Naive thymus-derived CD8-positive, alpha-beta T cell (primary cell): Measurements from ENCODE around the gene TBX3. TPM values are rescaled to one million over a fixed set of nuclear protein-coding genes. Genes with fewer than 3 reads are reported as not detected.

Experiments used
- ATAC-seq, 2 donors: fragments of 150-1000 bp; cut with Tn5 transposase in 1 of 2; sonication (Bioruptor Pico), chemical (Tn5 transposase) in 1 of 2; 1 replicate in 1 of 2; 2 replicates in 1 of 2; pipeline ENCODE4 v1.10.0; 2021; ENCODE audit warnings: mild to moderate bottlenecking in 2 of 2, moderate library complexity in 2 of 2
- POLR2A ChIA-PET: fragments of 350-600 bp; sonication (Branson Sonifier 250); formaldehyde crosslinking; loops from one replicate; lab custom pipeline; 2021; ENCODE audit warnings: antibody characterized with exemption; lab: Charles Lee
- DNase-seq, 10 donors: peaks; one replicate each; pipeline versions ENCODE4 v3.0.0 to v3.0.0-alpha.2; 2020 to 2022
- H3K27ac Mint-ChIP-seq, 10 donors: one replicate each; pipeline ENCODE4 v1.8.0; 2020 to 2022; ENCODE audit warnings: mild to moderate bottlenecking in 10 of 10, mixed read lengths in 10 of 10, moderate library complexity in 4 of 10, inconsistent platforms in 1 of 10
- H3K27me3 Mint-ChIP-seq, 5 donors: one replicate each; pipeline ENCODE4 v1.8.0; 2021 to 2022; ENCODE audit warnings: mixed read lengths in 5 of 5
- H3K36me3 Mint-ChIP-seq, 3 donors: one replicate each; pipeline ENCODE4 v1.8.0; 2020 to 2022; ENCODE audit warnings: mixed read lengths in 3 of 3, mild to moderate bottlenecking in 2 of 3, inconsistent platforms in 1 of 3
- H3K4me1 Mint-ChIP-seq, 4 donors: one replicate each; pipeline ENCODE4 v1.8.0; 2021 to 2022; ENCODE audit warnings: mixed read lengths in 4 of 4
- H3K4me3 Mint-ChIP-seq, 10 donors: one replicate each; pipeline ENCODE4 v1.8.0; 2020 to 2022; ENCODE audit warnings: mild to moderate bottlenecking in 10 of 10, mixed read lengths in 10 of 10, moderate library complexity in 6 of 10, inconsistent platforms in 1 of 10
- H3K9me3 Mint-ChIP-seq, 9 donors: one replicate each; pipeline ENCODE4 v1.8.0; 2020 to 2022; ENCODE audit warnings: mixed read lengths in 9 of 9, mild to moderate bottlenecking in 3 of 9, inconsistent platforms in 1 of 9, moderate library complexity in 1 of 9
- polyA plus RNA-seq, 3 donors: library from polyadenylated mRNA; unstranded; fragments of 300-500 nt; fragmentation: Illumina TruSeq; gene quantifications; one replicate each; pipeline ENCODE4 v1.2.3, GENCODE V29; 2021
- total RNA-seq, 8 experiments: library from RNA in 2 of 8; stranded (reverse) in 2 of 8; gene quantifications; one replicate each; pipeline ENCODE4 v1.2.3 and lab custom pipeline; 2021 to 2026

Gene TBX3
- total and polyA plus RNA-seq, 5 experiments from 2014 or later, result not detected

DNA sequence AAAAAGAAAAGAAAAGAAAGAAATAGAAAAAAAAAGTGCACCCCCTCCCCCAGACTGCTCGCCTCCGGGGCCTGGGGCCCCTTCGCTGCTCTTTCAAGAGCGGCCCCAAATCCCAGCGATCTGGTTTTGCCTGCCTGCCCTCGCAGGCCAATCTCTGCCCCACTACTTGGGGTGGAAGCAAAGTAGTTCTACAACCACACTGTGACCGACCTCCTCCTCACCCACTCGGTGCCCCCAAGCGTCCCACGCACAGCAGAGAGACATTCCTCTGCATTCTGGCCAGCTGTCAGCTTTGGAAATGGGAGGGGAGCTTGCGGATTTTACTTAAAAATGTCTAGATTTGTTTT lies 2.4 kb upstream of the TBX3 start:
- Mint-ChIP-seq H3K36me3 (peaks cover 6 to 18% (median 16%) of the 10 kb centered on the region in 3 donors), H3K27ac (no peak overlapping the region), H3K9me3 (peaks cover 0 to 26% (median 0%) of the 10 kb centered on the region in 9 donors), H3K4me3 (peak overlapping the region in 5 of 10 donors; percentile 26 to 86 (median 41)), H3K4me1 (peaks cover 25 to 60% (median 34%) of the 10 kb centered on the region in 4 donors), H3K27me3 (peaks cover 41 to 98% (median 84%) of the 10 kb centered on the region in 5 donors)
- POLR2A ChIA-PET, result no interaction called here
- ATAC-seq (no peak), DNase-seq (no peak)

DNA sequence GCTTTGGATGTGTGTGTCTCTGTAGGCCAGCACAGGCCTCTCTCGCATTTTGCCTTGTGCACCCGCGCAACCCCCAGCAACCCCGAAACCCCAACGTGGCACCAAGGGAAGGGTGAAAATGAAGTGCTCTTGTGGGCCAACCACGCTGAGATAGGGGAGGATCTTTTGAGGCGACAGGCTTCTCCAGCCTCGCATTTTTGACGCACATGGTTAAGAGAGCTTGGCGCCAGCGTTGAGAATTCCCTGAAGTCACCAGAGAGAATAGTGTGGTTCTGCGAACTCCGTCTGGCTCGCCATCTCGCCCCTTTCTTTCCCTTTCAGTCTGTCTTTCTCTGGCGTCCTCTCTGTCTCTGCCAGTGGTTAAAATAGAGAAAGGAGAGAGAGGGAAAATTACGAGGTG lies 1.9 kb upstream of the TBX3 start:
- H3K4me1 Mint-ChIP-seq, result peaks cover 25 to 60% (median 34%) of the 10 kb centered on the region in 4 donors
- peaks cover 0 to 30% (median under 1%) of the 10 kb centered on the region in 9 donors for H3K9me3 Mint-ChIP-seq
- H3K4me3 Mint-ChIP-seq, result peak overlapping the region in 6 of 10 donors; percentile 26 to 86 (median 50)
- no peak for ATAC-seq
- POLR2A ChIA-PET, result no interaction called here
- peaks cover 45 to 98% (median 82%) of the 10 kb centered on the region in 5 donors for H3K27me3 Mint-ChIP-seq
- H3K27ac Mint-ChIP-seq, result no peak overlapping the region
- H3K36me3 Mint-ChIP-seq, result peaks cover 6 to 18% (median 16%) of the 10 kb centered on the region in 3 donors
- DNase-seq, result no peak

DNA sequence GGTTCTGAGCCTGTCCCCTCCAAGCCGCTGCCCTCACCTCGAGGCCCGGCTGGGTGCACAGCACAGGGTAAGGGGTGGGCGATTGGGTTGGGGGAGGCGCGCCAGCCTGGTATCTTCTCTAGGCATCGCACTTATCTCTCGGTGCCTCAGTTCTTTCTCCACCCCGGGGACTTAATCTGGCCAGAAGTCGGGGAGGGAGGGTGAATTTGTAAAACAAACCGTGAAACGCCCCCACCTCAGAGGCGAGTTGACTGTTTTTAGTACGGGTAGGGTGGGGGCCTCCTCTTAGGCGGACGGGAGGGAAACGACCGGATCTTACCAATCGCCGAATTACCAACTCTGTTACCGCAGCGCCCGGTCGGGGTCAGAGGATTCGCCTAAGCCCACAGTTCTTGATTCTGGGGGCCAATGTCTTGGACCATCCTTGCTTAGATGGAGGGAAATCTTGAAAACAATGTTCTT lies 1.4 kb upstream of the TBX3 start:
- peaks cover 25 to 66% (median 34%) of the 10 kb centered on the region in 4 donors for H3K4me1 Mint-ChIP-seq
- peak overlapping the region in 1 of 10 donors; percentile 39 for H3K27ac Mint-ChIP-seq
- peaks cover 0 to 36% (median 6%) of the 10 kb centered on the region in 9 donors for H3K9me3 Mint-ChIP-seq
- peaks cover 43 to 98% (median 82%) of the 10 kb centered on the region in 5 donors for H3K27me3 Mint-ChIP-seq
- ATAC-seq (no peak), DNase-seq (no peak)
- peaks cover 6 to 18% (median 16%) of the 10 kb centered on the region in 3 donors for H3K36me3 Mint-ChIP-seq
- POLR2A ChIA-PET, result no interaction called here
- peak overlapping the region in 8 of 10 donors; percentile 7 to 86 (median 63) for H3K4me3 Mint-ChIP-seq

DNA sequence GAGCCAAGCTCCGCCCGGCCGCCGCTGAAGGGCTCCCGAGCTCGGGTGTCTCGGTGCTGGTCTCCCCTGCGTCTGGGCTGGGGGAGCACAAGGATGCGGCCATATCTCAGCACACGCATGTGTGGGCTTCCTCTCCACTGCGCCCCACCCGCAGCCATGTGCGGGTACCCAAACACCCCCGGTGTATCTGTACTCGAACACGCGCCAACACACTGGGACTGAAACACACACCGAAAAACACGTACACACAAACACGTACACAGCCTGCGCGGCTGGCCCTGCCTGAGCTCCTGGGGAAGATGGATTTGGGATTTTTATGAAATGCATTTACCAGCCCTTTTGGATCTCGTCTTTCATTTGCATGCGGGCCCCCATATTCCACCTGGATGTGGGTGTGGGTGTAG lies 897 bp upstream of the TBX3 start:
- Mint-ChIP-seq H3K36me3 (peaks cover 6 to 18% (median 16%) of the 10 kb centered on the region in 3 donors), H3K4me1 (peaks cover 25 to 66% (median 34%) of the 10 kb centered on the region in 4 donors), H3K27me3 (peaks cover 44 to 98% (median 82%) of the 10 kb centered on the region in 5 donors), H3K27ac (no peak overlapping the region), H3K9me3 (peaks cover 0 to 40% (median 11%) of the 10 kb centered on the region in 9 donors), H3K4me3 (peak overlapping the region; percentile 49 to 86 (median 59))
- ATAC-seq (no peak), DNase-seq (no peak)
- POLR2A ChIA-PET, result no interaction called here

DNA sequence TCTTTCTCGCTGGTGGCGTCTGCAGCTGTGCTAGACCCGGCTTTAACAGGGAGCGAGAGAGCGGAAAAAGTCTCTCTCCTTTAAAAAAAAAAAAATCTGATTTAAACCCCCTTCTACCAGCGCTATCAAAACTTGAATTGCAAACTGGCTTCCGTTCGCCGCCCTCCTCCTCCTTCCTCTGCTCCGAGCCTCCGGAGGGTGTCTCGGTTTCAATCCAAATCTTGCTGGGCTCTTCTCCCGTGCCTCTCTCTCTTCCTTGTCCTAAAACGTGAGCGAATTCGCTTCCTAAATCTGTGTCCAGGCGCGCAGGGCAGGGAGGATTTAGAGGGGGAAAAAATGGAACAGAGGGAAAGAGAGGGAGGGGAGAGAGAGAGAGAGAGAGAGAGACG lies 272 bp downstream of the TBX3 start:
- peak in 1 of 2 donors; percentile 26 for ATAC-seq
- POLR2A ChIA-PET, result no interaction called here
- Mint-ChIP-seq H3K27ac (peak overlapping the region in 3 of 10 donors; percentile 17 to 57 (median 53)), H3K27me3 (peaks cover 42 to 98% (median 81%) of the 10 kb centered on the region in 5 donors), H3K36me3 (peaks cover 2 to 13% (median 10%) of the 10 kb centered on the region in 3 donors), H3K9me3 (peaks cover 0 to 39% (median 17%) of the 10 kb centered on the region in 9 donors), H3K4me1 (peaks cover 19 to 60% (median 33%) of the 10 kb centered on the region in 4 donors), H3K4me3 (peak overlapping the region; percentile 77 to 95 (median 86))
- DNase-seq, result peak in 1 of 10 donors; percentile 13

DNA sequence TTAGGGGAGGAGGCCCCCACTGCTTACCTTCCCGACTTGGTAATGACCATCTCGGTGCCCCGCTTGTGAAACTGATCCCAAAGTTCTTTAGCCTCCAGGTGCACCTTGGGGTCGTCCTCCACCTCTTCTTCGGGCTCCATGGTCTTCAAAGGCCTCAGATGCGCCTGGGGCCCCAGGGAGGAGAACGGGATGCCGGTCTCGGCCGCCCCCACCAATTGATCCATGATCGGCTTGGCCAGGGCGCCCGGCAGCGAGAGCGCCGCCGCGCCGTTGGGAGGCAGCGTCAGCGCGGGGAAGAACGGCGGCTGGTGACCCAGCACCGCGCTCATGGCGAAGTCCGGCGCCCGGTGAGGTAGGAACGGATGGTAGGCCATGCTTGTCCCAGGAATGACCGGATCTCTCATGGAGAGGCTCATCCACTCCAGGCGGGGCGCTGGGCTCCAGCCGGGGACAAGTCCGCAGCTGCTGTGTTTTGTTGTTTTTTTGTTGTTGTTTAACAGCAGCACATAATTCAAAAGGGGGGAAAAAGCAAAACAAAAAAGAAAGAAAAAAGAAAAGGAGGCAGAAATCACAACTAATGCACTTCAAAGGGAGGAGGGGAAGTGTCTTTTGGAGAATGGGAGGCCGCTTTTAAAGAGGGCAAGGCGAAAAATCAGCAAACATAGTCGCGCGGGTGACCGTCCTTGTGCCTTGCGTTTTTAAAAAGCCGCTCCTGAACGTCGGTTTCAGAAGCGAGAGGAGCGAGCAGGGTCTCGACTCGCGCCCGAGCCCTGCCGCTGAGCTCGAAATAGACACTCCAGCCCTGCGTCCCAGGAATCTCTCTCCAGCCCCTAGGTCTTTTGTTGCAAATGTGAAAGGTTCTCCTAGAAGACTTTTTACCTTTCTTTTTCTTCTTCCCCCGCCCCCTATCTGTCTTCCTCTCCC lies 928 bp downstream of the TBX3 start:
- peak overlapping the region in 1 of 10 donors; percentile 53 for H3K27ac Mint-ChIP-seq
- H3K36me3 Mint-ChIP-seq, result peaks cover 2 to 11% (median 10%) of the 10 kb centered on the region in 3 donors
- peaks cover 45 to 98% (median 79%) of the 10 kb centered on the region in 5 donors for H3K27me3 Mint-ChIP-seq
- ATAC-seq (no peak), DNase-seq (no peak)
- peak overlapping the region; percentile 77 to 95 (median 86) for H3K4me3 Mint-ChIP-seq
- H3K9me3 Mint-ChIP-seq, result peaks cover 0 to 39% (median 16%) of the 10 kb centered on the region in 9 donors
- H3K4me1 Mint-ChIP-seq, result peaks cover 19 to 54% (median 33%) of the 10 kb centered on the region in 4 donors
- POLR2A ChIA-PET, result no interaction called here

DNA sequence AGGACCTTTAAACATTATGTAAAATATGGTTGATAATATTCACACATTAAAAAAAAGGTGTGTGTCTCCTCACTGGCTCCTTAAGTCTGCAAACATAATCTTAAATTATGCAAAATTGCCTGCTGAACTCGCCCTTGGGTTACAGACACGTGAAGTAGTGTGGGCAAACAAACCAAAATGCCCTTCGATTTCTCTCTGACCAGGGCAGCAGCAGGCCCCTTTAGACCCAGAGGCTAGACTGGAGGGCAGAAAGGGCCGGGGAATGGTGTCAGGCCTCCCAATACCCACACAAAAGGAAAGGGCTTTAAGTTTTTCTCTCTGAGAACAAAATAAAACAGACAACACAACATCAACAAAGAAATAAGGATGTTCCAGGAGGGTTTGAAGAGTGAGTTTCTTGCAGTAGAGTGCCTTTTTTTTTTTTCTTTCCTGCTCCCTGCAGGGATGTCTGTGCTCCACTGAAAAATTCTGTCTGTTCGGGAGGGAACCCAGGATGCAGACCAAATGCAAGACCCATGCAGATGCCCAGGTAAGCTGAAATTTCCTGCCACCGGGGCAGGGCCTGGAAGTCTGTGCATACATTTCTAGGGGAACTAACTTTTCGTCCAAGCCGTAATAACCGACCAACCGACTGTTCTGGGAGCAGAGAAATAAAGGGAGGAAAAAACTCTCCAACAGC lies 1.7 kb downstream of the TBX3 start:
- Mint-ChIP-seq H3K36me3 (peaks cover 2 to 11% (median 10%) of the 10 kb centered on the region in 3 donors), H3K27ac (no peak overlapping the region), H3K4me3 (peak overlapping the region; percentile 5 to 95 (median 70)), H3K9me3 (peaks cover 0 to 39% (median 17%) of the 10 kb centered on the region in 9 donors), H3K27me3 (peaks cover 48 to 99% (median 84%) of the 10 kb centered on the region in 5 donors), H3K4me1 (peaks cover 19 to 54% (median 33%) of the 10 kb centered on the region in 4 donors)
- POLR2A ChIA-PET, result no interaction called here
- DNase-seq, result no peak
- no peak for ATAC-seq

DNA sequence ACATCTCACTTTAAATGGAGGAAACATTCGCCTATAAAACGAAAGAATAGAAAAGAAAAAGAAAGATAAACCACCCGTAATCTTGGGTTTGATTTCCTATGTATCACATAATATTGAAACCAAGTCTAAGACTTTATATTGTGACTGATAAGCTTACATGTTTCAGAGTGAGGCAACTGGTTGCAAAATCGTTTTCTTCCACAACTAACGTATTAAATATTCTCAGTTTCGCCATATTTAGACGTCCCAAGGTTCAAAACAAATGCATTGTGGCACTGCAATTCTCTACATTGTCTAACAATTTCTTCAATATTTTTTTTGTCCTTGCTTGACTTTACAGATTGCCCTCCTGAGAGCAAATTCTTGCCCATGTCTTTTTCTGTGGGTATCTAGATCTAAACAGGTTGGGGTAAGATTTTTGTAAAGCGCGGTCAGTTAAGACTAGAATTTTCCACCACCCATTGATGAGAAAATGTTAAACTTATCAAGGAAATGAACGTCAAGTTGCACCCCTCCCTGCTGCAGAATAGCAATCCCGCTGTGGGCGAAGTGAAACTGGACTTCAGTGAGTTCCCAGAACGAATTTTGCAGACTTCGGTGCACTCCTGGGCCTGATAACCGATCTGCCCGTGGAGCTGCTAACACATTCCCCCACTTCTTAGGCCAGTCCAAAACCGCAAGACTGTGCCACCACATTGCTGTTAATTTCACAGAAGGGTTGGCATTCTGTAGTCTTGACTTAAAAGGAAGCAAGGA lies 2.7 kb downstream of the TBX3 start:
- DNase-seq (no peak), ATAC-seq (no peak)
- H3K36me3 Mint-ChIP-seq, result peaks cover 2 to 11% (median 4%) of the 10 kb centered on the region in 3 donors
- peaks cover 14 to 47% (median 29%) of the 10 kb centered on the region in 4 donors for H3K4me1 Mint-ChIP-seq
- peak overlapping the region in 1 of 10 donors; percentile 6 for H3K4me3 Mint-ChIP-seq
- H3K27me3 Mint-ChIP-seq, result peaks cover 52 to 99% (median 80%) of the 10 kb centered on the region in 5 donors
- peaks cover 0 to 35% (median 10%) of the 10 kb centered on the region in 9 donors for H3K9me3 Mint-ChIP-seq
- no peak overlapping the region for H3K27ac Mint-ChIP-seq
- POLR2A ChIA-PET, result no interaction called here

DNA sequence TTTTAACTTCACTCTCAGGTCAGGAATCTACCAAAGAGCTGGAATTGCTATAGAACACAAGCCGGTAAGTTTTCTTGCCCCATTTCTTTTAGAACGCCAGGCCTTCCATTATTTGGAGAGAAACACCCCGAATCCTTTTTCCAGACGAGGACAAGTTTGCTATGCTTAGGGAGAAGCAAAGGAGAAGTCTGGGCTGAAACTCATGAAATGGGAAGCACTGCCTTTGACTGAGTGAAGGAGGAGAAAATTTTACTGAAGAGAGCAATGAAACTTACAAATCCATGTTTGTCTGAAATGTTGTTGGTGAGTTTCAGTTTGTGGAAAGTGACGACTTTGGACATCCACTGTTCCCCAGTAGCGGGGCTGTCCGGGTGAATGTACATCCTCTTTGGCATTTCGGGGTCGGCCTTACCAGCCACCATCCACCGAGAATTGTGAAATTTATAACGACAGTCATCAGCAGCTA lies 3.3 kb downstream of the TBX3 start:
- H3K4me3 Mint-ChIP-seq, result peak overlapping the region in 2 of 10 donors; percentile 6 to 19
- H3K36me3 Mint-ChIP-seq, result peaks cover 2 to 11% (median 4%) of the 10 kb centered on the region in 3 donors
- no peak overlapping the region for H3K27ac Mint-ChIP-seq
- peaks cover 12 to 41% (median 29%) of the 10 kb centered on the region in 4 donors for H3K4me1 Mint-ChIP-seq
- POLR2A ChIA-PET, result no interaction called here
- DNase-seq (no peak), ATAC-seq (no peak)
- H3K9me3 Mint-ChIP-seq, result peaks cover 0 to 32% (median 8%) of the 10 kb centered on the region in 9 donors
- H3K27me3 Mint-ChIP-seq, result peaks cover 52 to 99% (median 80%) of the 10 kb centered on the region in 5 donors

DNA sequence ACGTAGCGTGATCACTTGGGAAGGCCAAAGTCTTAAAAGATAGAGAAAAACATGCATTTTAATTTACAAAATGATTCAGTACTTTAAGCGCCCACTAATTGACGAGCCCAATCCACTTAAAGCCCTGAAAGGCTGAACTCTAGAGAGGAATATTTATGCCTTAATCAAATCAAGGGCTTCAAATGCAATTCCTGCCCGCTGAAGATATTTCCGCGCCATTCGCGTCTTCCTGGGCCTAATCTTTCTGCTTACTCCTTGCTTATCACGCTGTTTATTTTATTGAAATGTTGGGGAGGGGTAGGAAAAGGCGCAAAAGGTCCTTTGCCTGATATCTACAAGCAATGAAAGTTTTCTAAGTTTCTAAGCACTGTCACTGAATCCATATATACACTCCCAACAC lies 4.0 kb downstream of the TBX3 start:
- Mint-ChIP-seq H3K27me3 (peaks cover 53 to 99% (median 80%) of the 10 kb centered on the region in 5 donors), H3K9me3 (peaks cover 0 to 32% (median 8%) of the 10 kb centered on the region in 9 donors), H3K4me1 (peaks cover 12 to 34% (median 25%) of the 10 kb centered on the region in 4 donors), H3K4me3 (no peak overlapping the region), H3K36me3 (peaks cover 2 to 14% (median 4%) of the 10 kb centered on the region in 3 donors), H3K27ac (no peak overlapping the region)
- ATAC-seq, result no peak
- DNase-seq, result no peak
- POLR2A ChIA-PET, result no interaction called here

DNA sequence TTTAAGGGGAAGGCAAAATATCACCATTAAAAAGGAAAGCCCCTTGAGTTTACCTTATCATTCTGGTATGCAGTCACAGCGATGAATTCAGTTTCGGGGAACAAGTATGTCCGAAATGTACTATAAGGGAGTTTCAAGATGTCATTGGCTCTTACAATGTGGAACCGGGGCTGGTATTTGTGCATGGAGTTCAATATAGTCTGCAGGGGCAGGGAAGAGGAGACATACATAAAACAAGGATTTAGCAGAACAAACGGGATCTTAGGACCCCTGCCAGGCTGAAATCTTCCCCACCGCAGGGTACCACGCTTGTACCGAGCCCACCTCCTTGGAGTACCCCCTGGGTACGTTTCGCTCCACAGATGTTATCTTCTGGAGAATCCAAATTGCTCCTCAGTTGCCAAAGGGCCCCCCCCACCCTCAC lies 4.5 kb downstream of the TBX3 start:
- POLR2A ChIA-PET, result no interaction called here
- Mint-ChIP-seq H3K9me3 (peaks cover 0 to 32% (median 8%) of the 10 kb centered on the region in 9 donors), H3K36me3 (peaks cover 2 to 16% (median 4%) of the 10 kb centered on the region in 3 donors), H3K27ac (no peak overlapping the region), H3K4me1 (peaks cover 12 to 31% (median 23%) of the 10 kb centered on the region in 4 donors), H3K27me3 (peaks cover 52 to 99% (median 81%) of the 10 kb centered on the region in 5 donors), H3K4me3 (no peak overlapping the region)
- DNase-seq, result no peak
- no peak for ATAC-seq
